C4-2B (cell line): ENCODE data around the gene PGLYRP1.

ENCODE experiments used
- ZFX ChIP-seq: fragments of 450-650 bp; IDR thresholded peaks from 2 replicates; pipeline ENCODE4 v1.6.1; 2017
- TF ChIP-seq, protein P1 (sequence below): fragments of 450-650 bp; conservative IDR thresholded peaks from 2 replicates; pipeline ENCODE4 v1.5.1; 2017; ENCODE audit warnings: mild to moderate bottlenecking

DNA sequence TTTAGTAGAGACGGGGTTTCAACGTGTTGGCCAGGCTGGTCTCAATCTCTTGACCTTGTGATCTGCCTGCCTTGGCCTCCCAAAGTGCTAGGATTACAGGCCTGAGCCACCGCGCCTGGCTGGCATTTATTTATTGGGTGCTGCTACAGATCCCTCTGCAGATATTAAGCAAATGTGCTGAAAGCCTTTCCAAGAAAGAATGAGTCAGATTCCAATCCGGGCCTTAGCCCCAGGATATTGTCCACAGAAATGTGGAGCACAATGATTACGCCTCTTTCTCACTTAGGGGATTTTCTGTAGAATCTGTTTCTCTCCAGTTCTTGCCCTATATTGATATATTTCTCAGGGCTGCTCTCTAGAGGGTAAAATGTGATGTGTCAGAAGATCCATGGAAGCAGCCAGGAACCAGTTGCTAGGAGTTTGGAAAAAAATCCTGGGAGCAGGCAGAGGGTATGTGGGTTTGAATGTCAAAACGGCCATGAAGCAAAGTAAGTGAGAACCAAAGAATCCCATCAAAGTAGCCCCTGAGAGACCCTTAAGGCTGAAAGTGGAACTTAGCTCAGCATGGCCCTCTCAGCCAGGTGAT lies 42.7 kb upstream of the PGLYRP1 start:
- TF ChIP-seq, protein P1, sequence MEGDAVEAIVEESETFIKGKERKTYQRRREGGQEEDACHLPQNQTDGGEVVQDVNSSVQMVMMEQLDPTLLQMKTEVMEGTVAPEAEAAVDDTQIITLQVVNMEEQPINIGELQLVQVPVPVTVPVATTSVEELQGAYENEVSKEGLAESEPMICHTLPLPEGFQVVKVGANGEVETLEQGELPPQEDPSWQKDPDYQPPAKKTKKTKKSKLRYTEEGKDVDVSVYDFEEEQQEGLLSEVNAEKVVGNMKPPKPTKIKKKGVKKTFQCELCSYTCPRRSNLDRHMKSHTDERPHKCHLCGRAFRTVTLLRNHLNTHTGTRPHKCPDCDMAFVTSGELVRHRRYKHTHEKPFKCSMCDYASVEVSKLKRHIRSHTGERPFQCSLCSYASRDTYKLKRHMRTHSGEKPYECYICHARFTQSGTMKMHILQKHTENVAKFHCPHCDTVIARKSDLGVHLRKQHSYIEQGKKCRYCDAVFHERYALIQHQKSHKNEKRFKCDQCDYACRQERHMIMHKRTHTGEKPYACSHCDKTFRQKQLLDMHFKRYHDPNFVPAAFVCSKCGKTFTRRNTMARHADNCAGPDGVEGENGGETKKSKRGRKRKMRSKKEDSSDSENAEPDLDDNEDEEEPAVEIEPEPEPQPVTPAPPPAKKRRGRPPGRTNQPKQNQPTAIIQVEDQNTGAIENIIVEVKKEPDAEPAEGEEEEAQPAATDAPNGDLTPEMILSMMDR: no peak
- TF ChIP-seq ZFX: no peak
